Panc1 (cell line): ENCODE results near the gene SHANK3.

Source experiments
- POLR2AphosphoS5 ChIP-seq: IDR thresholded peaks from 2 replicates; pipeline ENCODE4 v1.6.1; 2012; ENCODE audit warnings: mild to moderate bottlenecking, low read depth, low read length, moderate library complexity
- TCF7L2 ChIP-seq: IDR thresholded peaks from 2 replicates; pipeline ENCODE4 v1.6.1; 2011; ENCODE audit warnings: mild to moderate bottlenecking, low read depth, low read length, inconsistent platforms
- TF ChIP-seq, protein P1 (sequence below), 2 experiments: IDR thresholded peaks; 2 replicates each; pipeline ENCODE4 v1.6.1; 2011 to 2012; ENCODE audit warnings: low read depth in 2 of 2, control low read depth in 1 of 2, low read length in 1 of 2, mild to moderate bottlenecking in 1 of 2, moderate library complexity in 1 of 2; ENCODE audit not compliant: insufficient read depth in 1 of 2
- TF ChIP-seq, protein P2 (sequence below): fragments of 450-650 bp; IDR thresholded peaks from 2 replicates; pipeline ENCODE4 v1.5.1; 2017; ENCODE audit warnings: mild to moderate bottlenecking

DNA sequence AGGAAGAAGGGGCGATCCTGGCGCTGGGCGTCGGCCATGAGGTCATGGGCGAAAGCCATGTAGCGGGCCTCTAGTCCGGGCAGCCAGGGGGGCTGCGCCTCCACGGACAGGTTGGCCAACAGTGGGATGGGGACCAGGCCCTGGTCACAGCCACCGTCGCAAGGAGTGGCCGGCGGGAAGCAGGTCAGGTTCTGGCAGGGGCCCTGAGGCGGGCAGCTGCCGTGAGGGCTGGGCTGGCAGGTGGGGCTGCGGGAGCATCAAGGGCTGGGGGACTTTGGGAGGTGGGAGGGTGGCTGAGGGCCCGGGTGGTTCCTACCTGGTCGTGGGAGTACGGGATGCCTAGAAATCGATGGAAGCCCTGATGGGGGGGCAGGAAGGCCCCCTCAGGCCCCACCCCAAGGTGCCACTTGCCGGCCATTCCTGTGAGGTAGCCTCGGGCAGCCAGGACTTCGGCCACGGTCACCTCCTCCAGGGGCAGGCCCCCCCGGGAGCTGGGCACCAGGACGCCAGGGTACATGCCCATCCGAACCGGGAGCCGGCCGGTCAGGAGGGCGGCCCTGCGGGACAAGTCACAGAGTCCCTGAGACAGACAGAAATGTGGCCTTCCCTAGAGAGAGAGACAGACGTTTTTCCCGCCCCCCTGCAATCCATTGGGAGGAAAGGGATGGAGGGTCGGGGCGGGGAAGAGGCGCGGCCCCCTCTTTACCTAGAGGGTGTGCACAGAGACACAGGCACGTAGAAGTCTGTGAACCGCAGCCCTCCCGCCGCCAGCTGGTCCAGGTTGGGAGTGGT, 45.6 kb upstream of the SHANK3 start:
- TF ChIP-seq, protein P1, sequence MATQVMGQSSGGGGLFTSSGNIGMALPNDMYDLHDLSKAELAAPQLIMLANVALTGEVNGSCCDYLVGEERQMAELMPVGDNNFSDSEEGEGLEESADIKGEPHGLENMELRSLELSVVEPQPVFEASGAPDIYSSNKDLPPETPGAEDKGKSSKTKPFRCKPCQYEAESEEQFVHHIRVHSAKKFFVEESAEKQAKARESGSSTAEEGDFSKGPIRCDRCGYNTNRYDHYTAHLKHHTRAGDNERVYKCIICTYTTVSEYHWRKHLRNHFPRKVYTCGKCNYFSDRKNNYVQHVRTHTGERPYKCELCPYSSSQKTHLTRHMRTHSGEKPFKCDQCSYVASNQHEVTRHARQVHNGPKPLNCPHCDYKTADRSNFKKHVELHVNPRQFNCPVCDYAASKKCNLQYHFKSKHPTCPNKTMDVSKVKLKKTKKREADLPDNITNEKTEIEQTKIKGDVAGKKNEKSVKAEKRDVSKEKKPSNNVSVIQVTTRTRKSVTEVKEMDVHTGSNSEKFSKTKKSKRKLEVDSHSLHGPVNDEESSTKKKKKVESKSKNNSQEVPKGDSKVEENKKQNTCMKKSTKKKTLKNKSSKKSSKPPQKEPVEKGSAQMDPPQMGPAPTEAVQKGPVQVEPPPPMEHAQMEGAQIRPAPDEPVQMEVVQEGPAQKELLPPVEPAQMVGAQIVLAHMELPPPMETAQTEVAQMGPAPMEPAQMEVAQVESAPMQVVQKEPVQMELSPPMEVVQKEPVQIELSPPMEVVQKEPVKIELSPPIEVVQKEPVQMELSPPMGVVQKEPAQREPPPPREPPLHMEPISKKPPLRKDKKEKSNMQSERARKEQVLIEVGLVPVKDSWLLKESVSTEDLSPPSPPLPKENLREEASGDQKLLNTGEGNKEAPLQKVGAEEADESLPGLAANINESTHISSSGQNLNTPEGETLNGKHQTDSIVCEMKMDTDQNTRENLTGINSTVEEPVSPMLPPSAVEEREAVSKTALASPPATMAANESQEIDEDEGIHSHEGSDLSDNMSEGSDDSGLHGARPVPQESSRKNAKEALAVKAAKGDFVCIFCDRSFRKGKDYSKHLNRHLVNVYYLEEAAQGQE (IDR thresholded peaks at IDR 0.05; ENCODE audit: insufficient read depth in 1 of 2, low read depth in 2 of 2, low read length in 1 of 2) = no peak
- TF ChIP-seq, protein P2, sequence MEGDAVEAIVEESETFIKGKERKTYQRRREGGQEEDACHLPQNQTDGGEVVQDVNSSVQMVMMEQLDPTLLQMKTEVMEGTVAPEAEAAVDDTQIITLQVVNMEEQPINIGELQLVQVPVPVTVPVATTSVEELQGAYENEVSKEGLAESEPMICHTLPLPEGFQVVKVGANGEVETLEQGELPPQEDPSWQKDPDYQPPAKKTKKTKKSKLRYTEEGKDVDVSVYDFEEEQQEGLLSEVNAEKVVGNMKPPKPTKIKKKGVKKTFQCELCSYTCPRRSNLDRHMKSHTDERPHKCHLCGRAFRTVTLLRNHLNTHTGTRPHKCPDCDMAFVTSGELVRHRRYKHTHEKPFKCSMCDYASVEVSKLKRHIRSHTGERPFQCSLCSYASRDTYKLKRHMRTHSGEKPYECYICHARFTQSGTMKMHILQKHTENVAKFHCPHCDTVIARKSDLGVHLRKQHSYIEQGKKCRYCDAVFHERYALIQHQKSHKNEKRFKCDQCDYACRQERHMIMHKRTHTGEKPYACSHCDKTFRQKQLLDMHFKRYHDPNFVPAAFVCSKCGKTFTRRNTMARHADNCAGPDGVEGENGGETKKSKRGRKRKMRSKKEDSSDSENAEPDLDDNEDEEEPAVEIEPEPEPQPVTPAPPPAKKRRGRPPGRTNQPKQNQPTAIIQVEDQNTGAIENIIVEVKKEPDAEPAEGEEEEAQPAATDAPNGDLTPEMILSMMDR = no peak
- TF ChIP-seq POLR2AphosphoS5 (no peak), TCF7L2 (no peak)
